Muscle of arm (tissue), 12 donors: ENCODE data around the gene DLG4. TPM values are rescaled to one million over a fixed set of nuclear protein-coding genes. Genes with fewer than 3 reads are reported as not detected.
A peak's percentile ranks its signal among the peaks of the same experiment; 100 is the strongest.
"Not testable (repeated sequence)": the region's sequence is repeated elsewhere in the genome, so short reads cannot be mapped to it uniquely, and the experiment has no call there.

Experiments used
- DNase-seq: peaks from one replicate; pipeline ENCODE4 v3.0.0-alpha.2; 2013
- polyA plus RNA-seq, 12 donors: library from polyadenylated mRNA; unstranded; fragments of 120-200 nt; gene quantifications; one replicate each; pipeline ENCODE4 v1.2.1, GENCODE V29; 2013; ENCODE audit not compliant: insufficient read length in 12 of 12

Gene DLG4
- polyA plus RNA-seq, 12 donors: 14.8 to 47.6 (median 19.5) TPM; not detected in 1

- no peak for DNase-seq
Observed at GRCh38 chr17:7191069-7191468, 28.6 kb downstream of the DLG4 start.

DNA sequence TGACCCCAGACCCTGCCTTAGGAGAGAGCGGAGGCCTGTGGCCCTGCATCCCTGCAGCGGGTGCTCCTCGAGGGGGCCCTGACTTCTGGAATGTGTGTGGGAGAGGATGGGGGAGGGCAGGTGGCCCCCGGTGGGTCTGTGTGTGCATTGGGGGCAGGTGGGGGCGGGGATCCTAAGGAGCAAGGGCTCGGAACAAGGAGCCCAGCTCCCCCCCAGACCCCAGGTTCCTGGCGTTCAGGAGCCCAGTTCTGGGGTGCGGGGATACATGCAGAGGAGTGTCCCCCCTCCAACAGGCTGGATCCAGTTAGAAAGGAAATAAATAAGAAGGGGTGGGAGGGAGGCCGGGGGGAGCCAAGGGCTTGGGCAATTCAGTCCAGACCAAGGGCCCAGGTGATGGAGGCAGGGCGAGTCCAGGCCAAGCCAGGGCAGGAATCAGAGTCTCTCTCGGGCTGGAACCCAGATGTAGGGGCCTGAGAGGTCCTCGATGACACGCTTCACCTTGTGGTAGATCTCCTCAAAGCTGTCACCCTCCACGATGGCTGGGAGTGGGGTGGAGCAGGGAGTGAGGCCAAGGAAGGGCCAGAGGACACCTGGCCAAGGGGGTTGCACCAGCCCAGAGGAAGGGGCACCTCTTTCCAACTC is 29.2 kb downstream of the DLG4 start:
- DNase-seq: no peak

DNA sequence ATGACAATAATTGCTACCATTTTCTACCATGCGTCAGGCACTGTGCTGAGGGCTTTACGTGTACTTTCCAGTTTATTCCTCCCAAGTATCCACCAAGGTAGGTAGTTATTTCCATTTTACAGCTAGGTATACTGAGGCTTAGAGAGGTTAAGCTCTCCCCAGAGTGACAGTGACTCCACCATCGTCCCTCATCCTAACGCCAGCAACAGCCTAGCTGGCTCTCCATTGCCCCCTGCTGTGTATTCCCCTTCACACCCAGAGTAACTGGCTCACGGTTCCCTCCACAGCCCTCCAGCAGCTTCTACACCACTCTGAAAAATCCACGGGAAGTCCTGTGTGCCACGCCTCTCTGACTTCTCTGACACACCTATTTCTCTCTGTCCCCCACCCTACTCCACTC is 33.4 kb downstream of the DLG4 start:
- DNase-seq: no peak

GRCh38 chr17:7184647-7185046 is 35.0 kb downstream of the DLG4 start:
- no peak for DNase-seq

GRCh38 chr17:7184091-7184488 is 35.5 kb downstream of the DLG4 start:
- DNase-seq: no peak

GRCh38 chr17:7183433-7184090 is 36.1 kb downstream of the DLG4 start:
- DNase-seq: no peak

DNA sequence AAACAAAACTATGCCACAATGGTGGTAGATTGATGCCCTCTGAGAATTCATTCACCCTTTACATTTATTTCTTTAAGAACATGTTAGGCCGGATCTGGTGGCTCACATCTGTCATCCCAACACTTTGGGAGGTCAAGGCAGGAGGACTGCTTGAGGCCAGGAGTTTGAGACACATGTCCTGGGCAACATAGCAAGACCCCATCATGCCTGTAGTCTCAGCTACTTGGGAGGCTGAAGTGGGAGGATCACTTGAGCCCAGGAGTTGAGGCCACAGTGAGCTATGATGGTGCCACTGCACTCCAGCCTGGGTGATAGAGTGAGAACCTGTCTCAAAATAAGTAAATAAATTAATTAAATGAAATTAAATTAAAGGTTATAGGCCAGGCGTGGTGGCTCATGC is 37.5 kb downstream of the DLG4 start:
- not testable (repeated sequence) for DNase-seq

DNA sequence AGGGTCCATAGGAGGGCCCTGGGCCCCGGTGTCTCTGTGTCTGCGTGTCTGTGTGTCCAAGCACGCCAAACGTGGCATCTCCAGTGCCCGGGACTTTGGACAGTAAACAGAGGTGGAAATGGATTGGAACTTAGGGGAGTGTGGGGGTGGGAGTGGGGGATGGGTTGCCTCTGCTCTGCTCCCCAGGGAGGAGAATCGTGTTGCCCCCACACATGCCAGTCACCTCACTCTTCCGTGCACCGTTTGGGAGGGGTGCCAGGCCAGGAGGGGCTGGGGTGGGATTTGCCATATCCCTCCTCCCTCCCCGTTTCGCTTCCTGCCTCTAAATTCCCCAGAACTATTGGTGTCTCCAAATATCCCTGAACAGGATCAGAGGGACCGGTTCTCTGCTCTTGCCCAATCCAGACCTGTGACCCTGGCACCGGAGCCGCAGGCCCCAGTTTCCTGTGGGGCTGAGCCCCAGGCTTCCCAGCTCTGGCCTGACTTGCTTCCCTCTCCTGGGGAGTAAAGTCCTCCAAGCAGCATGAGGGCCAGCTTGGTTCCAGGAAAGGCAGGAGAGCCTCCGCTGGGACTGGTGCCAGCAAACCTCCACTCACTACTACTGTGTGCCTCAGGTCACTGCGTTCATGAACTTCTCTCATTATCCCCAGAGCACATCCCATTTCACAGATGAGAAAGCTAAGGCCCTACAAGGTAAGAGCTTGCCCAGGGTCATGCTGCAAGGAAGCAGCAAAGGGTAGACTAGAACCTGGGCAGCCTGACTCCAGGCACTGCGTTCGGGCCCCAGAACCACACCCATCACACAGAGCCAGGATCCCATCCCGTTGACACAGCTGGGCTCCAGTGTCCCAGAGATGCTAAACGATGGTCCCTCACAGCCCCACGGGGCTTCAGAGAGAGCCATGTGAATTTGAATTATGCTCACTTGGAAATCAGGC is 40.0 kb downstream of the DLG4 start, which contains the start of gene ASGR1:
ASGR1 (minus strand) TSS at position 54 of the 938 bp plus-strand sequence. CDS start 807 bp downstream, outside the sequence.
- DNase-seq: no peak

DNA sequence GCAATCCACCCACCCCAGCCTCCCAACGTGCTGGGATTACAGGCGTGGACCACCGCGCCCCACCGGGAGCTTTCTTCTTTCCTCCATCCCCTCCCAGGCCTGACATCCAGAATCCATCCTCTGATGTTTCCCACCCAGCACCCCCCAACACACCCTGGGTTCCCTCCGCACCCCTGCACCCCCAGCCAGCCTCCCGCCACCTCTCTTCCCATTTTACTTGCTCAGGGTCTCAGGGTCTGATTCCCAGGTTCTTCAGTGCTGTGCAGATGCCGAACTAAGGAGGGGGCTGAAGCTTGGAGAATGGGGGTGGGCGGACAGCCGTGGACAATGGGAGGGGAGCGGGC is 40.7 kb downstream of the DLG4 start:
- no peak for DNase-seq

- peak; percentile 38 for DNase-seq
Observed at GRCh38 chr17:7177954-7178477, 41.6 kb downstream of the DLG4 start.

- DNase-seq: peak; percentile 77
Observed at GRCh38 chr17:7177191-7177953, 42.3 kb downstream of the DLG4 start.

GRCh38 chr17:7176841-7177190 is 42.8 kb downstream of the DLG4 start:
- DNase-seq: no peak

DNA sequence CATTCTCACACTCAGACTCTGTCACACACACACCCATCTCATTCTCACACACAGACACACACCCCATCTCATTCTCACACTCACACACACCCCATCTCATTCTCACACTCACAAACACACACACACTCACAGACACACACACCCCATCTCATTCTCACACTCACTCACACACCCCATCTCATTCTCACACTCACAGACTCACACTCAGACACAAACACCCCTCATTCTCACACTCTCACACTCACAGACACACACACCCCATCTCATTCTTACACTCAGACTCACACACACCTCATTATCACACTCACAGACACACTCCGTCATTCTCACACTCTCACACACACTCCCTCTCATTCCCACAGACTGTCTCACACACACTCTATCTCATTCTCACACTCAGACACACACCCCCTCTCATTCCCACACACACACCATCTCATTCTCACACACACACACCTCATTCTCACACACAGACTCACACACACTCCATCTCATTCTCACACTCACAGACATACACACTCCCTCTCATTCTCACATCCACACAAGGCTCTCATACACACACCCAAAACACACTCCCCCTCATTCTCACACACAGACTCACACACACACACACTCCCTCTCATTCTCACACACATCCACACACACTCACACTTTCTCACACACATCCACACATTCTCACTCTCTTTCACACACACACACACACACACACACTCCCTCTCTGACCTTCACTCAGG is 43.4 kb downstream of the DLG4 start:
- no peak for DNase-seq

DNA sequence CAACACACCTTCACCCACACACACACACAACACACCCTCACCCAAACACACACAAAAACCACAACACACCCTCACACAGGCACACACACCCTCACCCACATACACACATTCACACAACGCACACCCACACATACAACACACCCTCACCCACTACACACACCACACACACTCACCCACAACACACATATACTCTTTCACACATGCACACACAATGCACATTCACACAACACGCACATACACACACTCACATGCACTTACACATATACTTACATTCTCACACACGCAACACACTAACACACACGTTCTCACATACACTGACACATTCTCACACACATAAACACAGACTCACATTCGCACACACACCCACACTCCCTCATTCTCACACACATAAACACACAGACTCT is 44.3 kb downstream of the DLG4 start:
- no peak for DNase-seq

DNA sequence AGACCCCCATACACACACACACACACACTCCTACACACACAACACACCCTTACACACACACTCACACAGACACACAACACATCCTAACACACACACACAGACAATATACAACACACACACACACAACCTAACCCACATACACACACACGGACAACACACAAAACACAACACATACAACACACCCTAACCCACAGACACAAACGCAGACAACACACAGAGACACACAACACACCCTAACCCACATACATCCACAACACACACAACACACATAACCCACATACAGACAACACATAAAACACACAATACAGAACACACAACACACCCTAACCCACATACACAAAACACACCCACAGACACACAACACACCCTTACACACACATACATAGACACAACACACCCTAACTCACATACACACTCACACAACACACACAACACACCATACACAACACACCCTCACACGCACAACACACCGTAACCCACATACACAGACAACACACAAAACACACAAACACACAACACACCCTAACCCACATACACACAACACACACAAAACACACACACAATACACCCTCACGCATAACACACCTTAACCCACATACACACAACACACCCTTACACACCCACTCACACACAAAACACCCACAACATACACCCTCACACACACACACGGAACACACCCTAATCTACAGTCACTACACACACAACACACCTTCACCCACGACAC is 44.9 kb downstream of the DLG4 start:
- DNase-seq: no peak

GRCh38 chr17:7173687-7174602 is 45.7 kb downstream of the DLG4 start:
- peak; percentile 40 for DNase-seq

- not testable (repeated sequence) for DNase-seq
Observed at GRCh38 chr17:7172522-7173191, 47.0 kb downstream of the DLG4 start.

- not testable (repeated sequence) for DNase-seq
Observed at GRCh38 chr17:7169565-7169908, 50.1 kb downstream of the DLG4 start.
